Body of pancreas (tissue), 4 donors: ENCODE measurements around the gene SAMD3. TPM values are rescaled to one million over a fixed set of nuclear protein-coding genes. Genes with fewer than 3 reads are reported as not detected.

Experiments
- ATAC-seq: fragments of 150-250 bp; one replicate; pipeline ENCODE4 v1.9.1; 2016
- DNase-seq, 4 donors: peaks; one replicate each; pipeline ENCODE4 v3.0.0-alpha.2; 2019
- H3K27ac ChIP-seq, 4 donors: fragments of 200-600 bp; sonication (generic); 1 replicate in 3 of 4; 2 replicates in 1 of 4; pipeline versions ENCODE4 v1.5.1 to v1.6.1; 2016 to 2019; ENCODE audit warnings: mild to moderate bottlenecking in 1 of 4, mixed read lengths in 1 of 4, moderate library complexity in 1 of 4
- H3K27me3 ChIP-seq, 2 donors: fragments of 200-600 bp; sonication (generic); one replicate each; pipeline ENCODE4 v1.6.0; 2016; ENCODE audit warnings: mild to moderate bottlenecking in 1 of 2
- H3K36me3 ChIP-seq, 2 donors: fragments of 200-600 bp; sonication (generic); replicated peaks in 1 of 2; 2 replicates each; pipeline ENCODE4 v1.5.1; 2016; ENCODE audit warnings: low read depth in 2 of 2; ENCODE audit not compliant: insufficient read depth in 1 of 2
- H3K4me1 ChIP-seq: fragments of 200-600 bp; sonication (generic); one replicate; pipeline ENCODE4 v1.6.0; 2016
- H3K4me3 ChIP-seq, 2 donors: fragments of 200-600 bp; sonication (generic); 1 replicate in 1 of 2; 2 replicates in 1 of 2; pipeline ENCODE4 v1.5.1; 2016 to 2019
- H3K9me3 ChIP-seq, 3 donors: fragments of 200-600 bp; sonication (generic); 1 replicate in 2 of 3; 2 replicates in 1 of 3; pipeline ENCODE4 v1.5.1; 2016
- POLR2A ChIP-seq, 3 donors: fragments of 450-650 bp; IDR thresholded peaks; one replicate each; pipeline ENCODE4 v1.6.1; 2016; ENCODE audit warnings: antibody characterized with exemption in 3 of 3, mild to moderate bottlenecking in 2 of 3
- WGBS, 2 donors: methylation state at CpG; one replicate each; pipeline ENCODE4 v1.1.5; 2017; 5-methylcytosine and 5-hydroxymethylcytosine counted together
- intact Hi-C: fragments of 100-400 bp; cut with DNase I; formaldehyde crosslinking; loops from one replicate; pipeline ENCODE4 v1.15.1; 2023
- total RNA-seq, 2 donors: library from RNA; depleted of rRNA; stranded (reverse); fragments of >200 nt; gene quantifications; one replicate each; pipeline ENCODE4 v1.1.0, GENCODE V29; 2016
- TF ChIP-seq, protein P1 (sequence below), 7 experiments: fragments of 450-650 bp in 4 of 7; fragments of 200-600 bp in 3 of 7; sonication (generic) in 3 of 7; IDR thresholded peaks; one replicate each; pipeline ENCODE4 v1.5.1; 2016 to 2019; ENCODE audit warnings: antibody characterized with exemption in 7 of 7

SAMD3 gene
- total RNA-seq, 2 donors from 2014 or later: 0.52 to 20.4 TPM

DNA sequence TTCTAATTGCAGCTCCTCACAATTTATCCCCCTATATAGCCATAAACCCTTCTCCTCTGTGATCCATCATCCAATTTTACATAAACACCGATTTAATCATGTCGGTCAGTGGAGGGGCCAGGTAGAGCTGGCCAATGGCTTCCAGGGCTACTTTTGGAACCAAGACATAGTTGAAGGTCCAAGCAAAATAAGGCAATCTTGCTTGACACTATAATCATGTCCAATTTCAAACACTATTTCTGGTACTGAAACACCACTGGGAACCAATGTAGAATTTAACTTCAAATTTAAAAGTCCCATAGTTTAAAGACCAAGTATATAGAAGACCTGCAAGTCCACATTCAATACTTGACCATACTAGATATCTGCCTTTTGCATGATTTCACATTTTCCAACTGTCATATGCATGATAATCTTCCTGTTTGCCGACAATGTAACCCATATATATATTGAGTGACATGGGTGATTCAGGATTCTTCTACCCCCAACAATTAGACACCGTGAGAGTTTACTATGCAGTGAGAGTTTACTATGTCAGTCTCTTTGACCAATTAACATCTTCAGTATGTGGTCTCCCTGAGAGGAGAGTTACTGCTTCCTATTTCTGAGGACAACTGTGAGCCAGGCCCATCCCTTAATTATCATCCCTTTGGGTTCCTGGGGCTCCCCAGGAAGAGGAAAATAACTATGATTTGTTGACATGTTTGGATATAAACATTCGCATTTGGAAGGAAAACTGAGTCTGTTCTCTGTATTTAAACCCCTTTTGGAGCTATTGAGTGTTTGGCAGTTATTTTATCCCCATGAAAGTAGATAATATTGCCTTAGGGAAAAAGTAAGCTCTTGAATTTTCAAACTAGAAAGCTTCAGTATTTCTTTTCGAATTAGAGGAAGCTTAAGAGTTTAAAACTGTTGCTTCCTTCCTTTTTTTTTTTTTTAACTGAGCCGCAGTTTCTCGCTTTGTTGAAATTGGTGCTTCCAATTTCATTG, 31.8 kb downstream of the SAMD3 start:
- no peak overlapping the region for H3K4me3 ChIP-seq
- H3K9me3 ChIP-seq: no peaks in the 10 kb centered on the region
- intact Hi-C loops: no loop called here
- DNase-seq (no peak), ATAC-seq (no peak)
- TF ChIP-seq, protein P1, sequence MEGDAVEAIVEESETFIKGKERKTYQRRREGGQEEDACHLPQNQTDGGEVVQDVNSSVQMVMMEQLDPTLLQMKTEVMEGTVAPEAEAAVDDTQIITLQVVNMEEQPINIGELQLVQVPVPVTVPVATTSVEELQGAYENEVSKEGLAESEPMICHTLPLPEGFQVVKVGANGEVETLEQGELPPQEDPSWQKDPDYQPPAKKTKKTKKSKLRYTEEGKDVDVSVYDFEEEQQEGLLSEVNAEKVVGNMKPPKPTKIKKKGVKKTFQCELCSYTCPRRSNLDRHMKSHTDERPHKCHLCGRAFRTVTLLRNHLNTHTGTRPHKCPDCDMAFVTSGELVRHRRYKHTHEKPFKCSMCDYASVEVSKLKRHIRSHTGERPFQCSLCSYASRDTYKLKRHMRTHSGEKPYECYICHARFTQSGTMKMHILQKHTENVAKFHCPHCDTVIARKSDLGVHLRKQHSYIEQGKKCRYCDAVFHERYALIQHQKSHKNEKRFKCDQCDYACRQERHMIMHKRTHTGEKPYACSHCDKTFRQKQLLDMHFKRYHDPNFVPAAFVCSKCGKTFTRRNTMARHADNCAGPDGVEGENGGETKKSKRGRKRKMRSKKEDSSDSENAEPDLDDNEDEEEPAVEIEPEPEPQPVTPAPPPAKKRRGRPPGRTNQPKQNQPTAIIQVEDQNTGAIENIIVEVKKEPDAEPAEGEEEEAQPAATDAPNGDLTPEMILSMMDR (IDR thresholded peaks at IDR 0.05): no peak
- no peak for TF ChIP-seq POLR2A (IDR thresholded peaks at IDR 0.05)
- no peaks in the 10 kb centered on the region for H3K27me3 ChIP-seq
- no peak overlapping the region for H3K27ac ChIP-seq
- WGBS, 2 donors: 46 to 70% methylated on average over 8 of the region's 8 CpGs
- no peaks in the 10 kb centered on the region for H3K36me3 ChIP-seq
- no peaks in the 10 kb centered on the region for H3K4me1 ChIP-seq

DNA sequence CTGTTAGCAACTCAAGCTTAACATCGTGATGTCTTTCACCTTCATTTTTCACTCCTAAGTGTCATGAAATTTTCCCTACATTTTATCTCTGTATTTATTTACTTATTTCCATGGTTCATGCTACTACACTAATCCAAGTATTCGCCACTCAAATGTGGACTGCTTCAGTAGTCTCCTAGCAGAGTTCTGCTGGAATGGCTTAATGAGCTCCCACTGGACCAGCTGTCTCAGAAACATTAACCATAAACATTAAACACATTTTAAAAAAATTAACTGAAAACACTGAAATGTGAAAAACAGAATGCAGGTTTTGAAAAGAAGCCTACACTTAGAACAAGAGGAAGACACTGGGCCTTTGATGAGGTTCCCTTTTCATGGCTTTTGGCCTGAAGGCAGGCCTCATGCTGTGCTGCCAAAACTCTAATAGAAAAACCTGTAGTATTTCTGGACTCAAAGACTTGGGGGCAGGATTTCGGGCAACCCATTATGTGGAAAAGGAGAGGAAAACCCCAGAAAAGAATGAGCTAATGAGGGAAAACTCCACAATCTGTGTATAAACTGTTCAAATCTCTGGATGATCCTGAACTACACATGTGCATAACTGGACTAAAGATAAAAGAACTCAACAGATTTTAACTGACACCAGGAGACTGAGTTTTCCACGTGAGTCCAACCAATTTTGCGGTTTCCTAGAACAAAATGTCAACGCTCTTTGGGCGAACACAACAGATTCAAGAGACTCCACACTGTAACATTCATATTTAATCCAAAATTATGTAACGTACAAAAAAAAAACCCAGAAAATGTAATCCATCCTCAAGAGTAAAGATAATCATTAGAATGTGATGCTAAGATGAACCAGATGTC, 33.0 kb downstream of the SAMD3 start:
- WGBS, 2 donors: 80% methylated on average over 8 of the region's 8 CpGs
- Histone ChIP-seq H3K4me1 (no peaks in the 10 kb centered on the region), H3K27ac (no peak overlapping the region), H3K9me3 (no peaks in the 10 kb centered on the region), H3K36me3 (no peaks in the 10 kb centered on the region), H3K4me3 (no peak overlapping the region), H3K27me3 (no peaks in the 10 kb centered on the region)
- ATAC-seq (no peak), DNase-seq (no peak)
- intact Hi-C loops: no loop called here
- TF ChIP-seq, protein P1 (IDR thresholded peaks at IDR 0.05): no peak
- TF ChIP-seq POLR2A (IDR thresholded peaks at IDR 0.05): no peak

DNA sequence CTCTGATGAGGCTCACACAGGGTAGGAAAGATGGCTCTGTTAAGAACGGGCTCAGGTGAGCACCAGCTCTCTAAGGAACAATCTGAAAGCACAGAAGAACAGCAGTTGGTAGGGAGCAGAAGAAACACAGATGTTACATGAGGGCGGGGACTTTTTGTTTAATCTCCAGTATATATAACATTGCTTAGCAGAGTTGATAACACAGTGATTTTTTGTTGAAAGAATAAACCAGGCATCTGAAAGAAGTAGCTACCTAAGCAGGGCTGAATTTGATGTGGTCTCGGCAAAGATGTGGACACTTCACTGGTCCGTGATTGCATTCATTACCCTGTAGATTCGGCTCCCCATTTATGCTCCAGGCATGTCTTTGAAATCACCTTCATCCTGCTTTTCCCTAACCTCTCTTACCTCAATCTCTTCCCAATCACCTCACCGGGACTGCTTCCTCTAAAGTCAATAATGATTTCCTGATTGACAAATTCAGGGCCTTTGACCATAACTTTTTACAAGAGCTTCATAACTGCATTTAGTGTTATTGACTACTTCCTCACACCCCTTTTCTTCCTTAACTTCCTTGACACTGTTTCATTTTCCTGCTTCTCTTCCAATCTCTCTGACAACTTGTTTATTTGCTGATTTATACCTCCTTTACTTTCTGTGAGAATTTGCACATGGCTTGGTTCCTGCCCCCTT, 34.4 kb downstream of the SAMD3 start:
- Histone ChIP-seq H3K27me3 (no peaks in the 10 kb centered on the region), H3K27ac (no peak overlapping the region), H3K36me3 (no peaks in the 10 kb centered on the region), H3K4me3 (no peak overlapping the region), H3K9me3 (no peaks in the 10 kb centered on the region), H3K4me1 (no peaks in the 10 kb centered on the region)
- 49 to 57% methylated on average over 6 of the region's 6 CpGs for WGBS, 2 donors
- no peak for TF ChIP-seq POLR2A (IDR thresholded peaks at IDR 0.05)
- TF ChIP-seq, protein P1 (IDR thresholded peaks at IDR 0.05): no peak
- ATAC-seq (no peak), DNase-seq (no peak)
- intact Hi-C loops: no loop called here

DNA sequence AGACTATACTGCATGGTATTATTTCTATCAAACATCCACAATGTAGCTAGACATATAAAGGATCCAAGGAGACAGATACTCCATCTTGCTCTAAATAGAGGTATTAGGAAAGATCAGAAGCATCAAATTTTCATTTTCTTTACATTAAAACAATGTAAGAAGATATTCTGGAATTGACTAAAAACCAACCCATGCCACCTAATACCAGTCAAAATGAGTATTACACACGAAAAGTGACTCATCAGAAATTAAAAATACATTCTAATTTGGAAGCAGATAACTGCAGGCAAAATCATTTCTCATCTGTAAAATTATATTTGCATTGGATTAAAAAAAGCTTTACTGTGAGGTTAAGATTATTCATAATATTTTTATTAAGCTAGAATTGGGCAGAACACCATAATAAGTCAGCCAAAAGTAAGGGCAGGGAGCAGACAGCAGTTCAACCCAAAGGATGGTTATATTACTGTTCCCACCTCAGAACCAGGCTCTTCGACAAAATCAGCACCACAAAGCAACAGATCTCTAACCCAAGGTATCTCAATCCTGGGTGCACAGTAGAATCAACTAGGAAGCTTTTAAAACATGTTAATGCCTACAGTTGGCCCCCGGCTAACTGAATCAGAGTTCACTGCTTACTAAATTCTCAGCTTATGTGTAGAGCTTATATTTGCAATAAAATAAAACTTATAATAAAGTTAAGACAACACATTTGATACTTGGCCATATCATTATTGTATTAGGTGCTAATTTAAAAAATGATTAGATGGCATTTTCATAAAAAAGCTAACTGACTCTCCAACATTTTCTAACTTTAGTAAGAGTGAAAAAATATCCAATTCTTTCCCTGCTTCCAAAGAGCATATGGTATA, 35.2 kb downstream of the SAMD3 start:
- TF ChIP-seq, protein P1 (IDR thresholded peaks at IDR 0.05): no peak
- no peak for TF ChIP-seq POLR2A (IDR thresholded peaks at IDR 0.05)
- Histone ChIP-seq H3K27ac (no peak overlapping the region), H3K27me3 (no peaks in the 10 kb centered on the region), H3K36me3 (no peaks in the 10 kb centered on the region), H3K9me3 (no peaks in the 10 kb centered on the region), H3K4me3 (no peak overlapping the region), H3K4me1 (no peaks in the 10 kb centered on the region)
- DNase-seq: no peak
- 63 to 64% methylated on average over 3 of the region's 3 CpGs for whole genome bisulfite sequencing, 2 donors
- no peak for ATAC-seq
- intact Hi-C loops: no loop called here
